Fibroblast of villous mesenchyme (primary cell): Measurements from ENCODE around the gene MYH9. TPM values are rescaled to one million over a fixed set of nuclear protein-coding genes. Genes with fewer than 3 reads are reported as not detected.
A peak's percentile ranks its signal among the peaks of the same experiment; 100 is the strongest.
"Not testable (repeated sequence)": the region's sequence is repeated elsewhere in the genome, so short reads cannot be mapped to it uniquely, and the experiment has no call there.

ENCODE experiments used
- DNase-seq: peaks from one replicate; pipeline ENCODE4 v3.0.0-alpha.2; 2010; ENCODE audit warnings: low read depth
- H3K4me3 ChIP-seq: 2 replicates; pipeline ENCODE4 v1.5.1; 2011; ENCODE audit warnings: low read depth, mild to moderate bottlenecking, low read length
- total RNA-seq: library from RNA; depleted of rRNA; stranded (reverse); fragments of >200 nt; gene quantifications from 2 replicates; pipeline ENCODE4 v1.2.3, GENCODE V29; 2012
- TF ChIP-seq, protein P1 (sequence below): IDR thresholded peaks from 2 replicates; pipeline ENCODE4 v1.5.1; 2012; ENCODE audit warnings: low read depth, mild to moderate bottlenecking, low read length; ENCODE audit not compliant: insufficient read depth

The MYH9 gene
- total RNA-seq, 1 donor: 1,420 TPM

DNA sequence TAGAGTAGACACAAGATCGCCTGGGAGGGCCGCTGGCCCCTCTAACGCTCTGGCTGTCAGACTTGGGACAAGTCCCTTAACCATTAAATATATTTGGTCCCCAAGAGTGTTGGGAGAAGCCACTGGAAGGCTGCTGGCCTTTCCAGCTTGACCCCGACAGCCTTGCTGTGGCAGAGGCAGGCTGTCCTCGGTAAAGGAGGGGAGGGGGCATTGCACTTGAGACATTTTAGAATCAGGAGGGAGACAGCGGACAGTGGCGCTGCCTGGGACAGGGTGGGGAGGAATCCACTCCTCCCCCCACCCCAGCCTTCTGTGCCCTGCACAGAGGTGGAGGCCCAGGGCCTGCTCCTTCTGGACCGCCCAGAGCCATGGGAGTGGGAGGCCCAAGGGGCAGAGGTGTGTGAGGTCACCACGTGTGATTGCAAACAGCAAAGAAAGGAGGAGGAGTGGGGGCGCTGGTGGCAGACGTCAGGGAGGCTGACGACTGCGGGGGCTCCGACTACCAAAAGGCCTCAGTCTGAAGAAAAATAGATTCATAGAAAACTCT is 105.9 kb downstream of the MYH9 start:
- TF ChIP-seq, protein P1, sequence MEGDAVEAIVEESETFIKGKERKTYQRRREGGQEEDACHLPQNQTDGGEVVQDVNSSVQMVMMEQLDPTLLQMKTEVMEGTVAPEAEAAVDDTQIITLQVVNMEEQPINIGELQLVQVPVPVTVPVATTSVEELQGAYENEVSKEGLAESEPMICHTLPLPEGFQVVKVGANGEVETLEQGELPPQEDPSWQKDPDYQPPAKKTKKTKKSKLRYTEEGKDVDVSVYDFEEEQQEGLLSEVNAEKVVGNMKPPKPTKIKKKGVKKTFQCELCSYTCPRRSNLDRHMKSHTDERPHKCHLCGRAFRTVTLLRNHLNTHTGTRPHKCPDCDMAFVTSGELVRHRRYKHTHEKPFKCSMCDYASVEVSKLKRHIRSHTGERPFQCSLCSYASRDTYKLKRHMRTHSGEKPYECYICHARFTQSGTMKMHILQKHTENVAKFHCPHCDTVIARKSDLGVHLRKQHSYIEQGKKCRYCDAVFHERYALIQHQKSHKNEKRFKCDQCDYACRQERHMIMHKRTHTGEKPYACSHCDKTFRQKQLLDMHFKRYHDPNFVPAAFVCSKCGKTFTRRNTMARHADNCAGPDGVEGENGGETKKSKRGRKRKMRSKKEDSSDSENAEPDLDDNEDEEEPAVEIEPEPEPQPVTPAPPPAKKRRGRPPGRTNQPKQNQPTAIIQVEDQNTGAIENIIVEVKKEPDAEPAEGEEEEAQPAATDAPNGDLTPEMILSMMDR: no peak
- no peak for DNase-seq
- H3K4me3 ChIP-seq: no peak overlapping the region

DNA sequence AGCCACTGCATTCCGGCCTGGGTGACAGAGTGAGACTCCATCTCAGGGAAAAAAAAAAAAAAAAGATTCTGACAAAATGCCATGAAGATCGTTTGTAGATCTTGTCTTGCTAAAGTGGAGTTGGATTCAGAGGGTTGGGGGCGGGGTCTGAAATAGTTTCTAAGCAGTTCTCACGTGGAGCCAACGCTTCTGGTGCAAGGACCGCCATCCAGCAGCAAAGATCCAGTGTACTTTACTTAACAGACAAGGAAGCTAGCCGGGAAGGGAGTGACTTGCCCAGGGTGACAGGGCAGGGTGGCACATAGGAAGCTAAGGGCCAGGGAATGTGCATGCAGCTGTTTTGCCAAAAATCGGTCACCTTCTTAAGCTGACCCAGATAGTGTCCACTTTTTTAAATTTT is 107.4 kb downstream of the MYH9 start:
- DNase-seq: no peak
- no peak overlapping the region for H3K4me3 ChIP-seq
- TF ChIP-seq, protein P1: no peak

DNA sequence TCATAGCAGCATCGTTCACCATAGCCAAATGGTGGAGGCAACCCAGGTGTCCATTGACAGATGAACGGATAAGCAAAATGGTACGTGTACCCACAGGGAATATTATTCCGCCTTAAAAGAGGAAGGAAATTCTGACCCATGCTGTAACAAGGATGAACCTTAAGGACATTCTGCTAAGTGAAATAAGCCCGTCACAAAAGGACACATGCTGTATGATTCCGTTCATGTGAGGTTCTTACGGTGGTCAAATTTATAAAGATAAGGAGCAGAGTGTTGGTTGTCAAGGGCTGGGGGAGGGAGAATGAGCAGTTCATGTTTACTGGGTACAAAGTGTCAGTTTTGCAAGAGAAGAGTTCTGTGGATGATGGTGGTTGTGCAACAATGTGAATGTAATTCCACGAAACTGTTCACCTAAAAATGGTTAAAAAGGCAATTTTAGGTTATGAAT is 108.5 kb downstream of the MYH9 start:
- TF ChIP-seq, protein P1: no peak

DNA sequence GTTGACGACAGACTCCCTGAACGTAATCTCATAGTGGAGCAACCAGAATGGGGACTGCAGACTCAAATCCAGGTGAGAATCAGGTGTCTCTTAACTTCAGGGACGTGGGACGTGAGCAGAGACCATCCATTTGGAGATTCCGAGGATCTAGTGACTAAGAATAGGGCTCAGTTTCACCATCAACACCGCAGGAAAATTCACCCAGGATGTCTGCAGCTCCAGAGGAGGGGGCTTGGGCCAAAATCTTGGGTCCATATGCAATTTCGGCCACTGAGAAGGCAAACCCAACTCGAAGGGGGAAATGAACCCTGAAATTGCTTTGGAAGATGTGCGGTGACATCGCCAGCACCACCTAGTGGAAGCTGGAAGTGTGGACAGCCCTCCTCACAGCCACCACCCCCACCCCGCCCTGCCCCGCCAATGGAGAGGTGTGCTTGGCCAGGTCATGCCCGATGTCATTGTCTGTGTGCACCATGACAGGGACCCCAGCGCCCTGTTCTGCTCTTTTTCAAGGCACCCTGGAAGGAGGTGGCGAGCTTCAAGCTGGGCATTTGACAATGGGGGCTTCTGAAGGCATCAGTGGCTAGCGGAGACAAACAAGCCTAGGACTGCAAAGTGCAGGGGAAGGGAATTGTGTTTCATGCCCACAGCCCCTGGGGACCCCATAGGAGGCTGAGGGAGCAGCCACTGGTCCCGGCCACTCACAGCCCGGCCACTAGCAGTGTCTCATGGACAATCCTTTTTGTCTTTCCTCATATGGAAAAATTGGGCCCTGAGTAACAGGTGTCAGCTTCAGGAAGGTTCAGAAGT is 110.1 kb downstream of the MYH9 start:
- H3K4me3 ChIP-seq: no peak overlapping the region
- TF ChIP-seq, protein P1: peak; percentile 73
- DNase-seq: peak; percentile 65

More for the DNA sequence above, 108.5 kb downstream of the MYH9 start:
- DNase-seq: peak; percentile 58
- no peak overlapping the region for H3K4me3 ChIP-seq

DNA sequence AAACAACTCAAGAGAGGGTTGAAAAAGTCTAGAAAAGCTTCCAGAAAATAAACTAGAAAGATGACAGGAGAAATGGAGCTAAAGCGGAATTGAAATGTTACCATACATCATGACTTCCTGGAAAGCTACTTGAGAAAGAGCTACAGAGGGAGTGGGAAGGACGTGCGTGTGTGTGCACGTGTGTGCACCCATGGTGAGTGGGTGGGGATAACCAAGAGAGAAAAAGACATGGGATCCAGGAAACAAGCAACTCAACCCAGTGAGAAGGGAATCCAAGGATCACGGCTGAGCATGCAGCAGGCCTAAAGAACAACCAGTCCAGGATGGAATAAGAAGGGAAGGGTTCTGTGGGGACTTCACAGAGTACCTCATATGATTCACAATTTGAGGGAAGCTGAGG is 113.2 kb downstream of the MYH9 start:
- DNase-seq: no peak
- TF ChIP-seq, protein P1: no peak
- H3K4me3 ChIP-seq: no peak overlapping the region

DNA sequence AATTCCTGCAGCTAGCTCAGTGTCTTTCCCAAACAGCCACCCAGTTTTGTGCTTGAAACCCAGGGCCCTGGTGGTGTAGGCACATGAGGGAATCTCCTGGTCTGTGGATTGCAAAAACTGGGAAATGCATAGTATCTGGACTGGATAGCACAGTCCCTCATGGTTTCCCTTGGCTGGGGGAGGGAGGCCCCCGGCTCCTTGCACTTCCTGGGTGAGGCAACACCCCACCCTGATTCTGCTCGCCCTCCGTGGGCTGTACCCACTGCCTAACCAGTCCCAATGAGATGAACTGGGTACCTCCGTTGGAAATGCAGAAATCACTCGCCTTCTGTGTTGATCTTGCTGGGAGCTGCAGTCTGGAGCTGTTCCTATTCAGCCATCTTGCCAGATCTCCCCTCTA is 115.8 kb downstream of the MYH9 start:
- not testable (repeated sequence) for DNase-seq, H3K4me3 ChIP-seq

DNA sequence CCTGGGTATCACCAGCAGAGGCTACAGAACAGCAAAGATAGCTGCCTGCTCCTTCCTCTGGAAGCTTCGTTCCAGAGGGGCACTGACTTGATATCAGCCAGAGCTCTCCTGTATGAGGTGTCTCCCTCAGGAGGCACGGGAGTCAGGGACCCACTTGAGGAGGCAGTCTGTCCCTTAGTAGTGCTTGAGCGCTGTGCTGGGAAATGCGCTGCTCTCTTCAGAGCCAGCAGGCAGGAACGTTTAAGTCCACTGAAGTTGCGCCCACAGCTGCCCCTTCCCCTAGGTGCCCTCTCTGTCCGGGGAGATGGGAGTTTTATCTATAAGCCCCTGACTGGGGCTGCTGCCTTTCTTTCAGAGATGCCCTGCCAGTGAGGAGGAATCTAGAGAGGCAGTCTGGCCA is 116.5 kb downstream of the MYH9 start:
- DNase-seq, H3K4me3 ChIP-seq: not testable (repeated sequence)
